GM23248 (cell line): ENCODE data around the gene SNHG17.

Experiments used
- EZH2 ChIP-seq: fragments of 200-600 bp; sonication (generic); IDR thresholded peaks from 2 replicates; pipeline ENCODE4 v1.6.1; 2018; ENCODE audit warnings: antibody characterized with exemption, mild to moderate bottlenecking; ENCODE audit not compliant: insufficient read depth, poor library complexity, severe bottlenecking
- EZH2phosphoT487 ChIP-seq: fragments of 200-600 bp; sonication (generic); IDR thresholded peaks from 2 replicates; pipeline ENCODE4 v1.6.1; 2018; ENCODE audit warnings: antibody characterized with exemption, moderate library complexity, mild to moderate bottlenecking, low read depth; ENCODE audit not compliant: insufficient read depth

- TF ChIP-seq EZH2 (no peak), EZH2phosphoT487 (no peak)
Measured at GRCh38 chr20:38430679-38431325, 4.3 kb downstream of the SNHG17 start.
